Uterus (tissue), 4 donors: ENCODE results near the gene TMEM131L. TPM values are rescaled to one million over a fixed set of nuclear protein-coding genes. Genes with fewer than 3 reads are reported as not detected.
"Not testable (repeated sequence)": the region's sequence is repeated elsewhere in the genome, so short reads cannot be mapped to it uniquely, and the experiment has no call there.

Experiments
- DNase-seq, 2 donors: peaks; one replicate each; pipeline ENCODE4 v3.0.0-alpha.2; 2019 to 2020
- H3K27ac ChIP-seq, 2 donors: fragments of 200-600 bp; sonication (generic); 1 replicate in 1 of 2; 2 replicates in 1 of 2; pipeline ENCODE4 v1.5.1; 2016 to 2018
- H3K27me3 ChIP-seq, 2 donors: fragments of 200-600 bp; sonication (generic); one replicate each; pipeline ENCODE4 v1.5.1; 2018 to 2019; ENCODE audit warnings: control low read depth in 1 of 2
- H3K36me3 ChIP-seq, 2 donors: fragments of 200-600 bp; sonication (generic); one replicate each; pipeline ENCODE4 v1.5.1; 2019; ENCODE audit warnings: control low read depth in 1 of 2
- H3K4me1 ChIP-seq, 2 donors: fragments of 200-600 bp; sonication (generic); one replicate each; pipeline ENCODE4 v1.5.1; 2018 to 2019; ENCODE audit warnings: control low read depth in 1 of 2
- H3K4me3 ChIP-seq, 2 donors: fragments of 200-600 bp; sonication (generic); 1 replicate in 1 of 2; 2 replicates in 1 of 2; pipeline ENCODE4 v1.5.1; 2018 to 2019; ENCODE audit warnings: mild to moderate bottlenecking in 1 of 2
- H3K9me3 ChIP-seq, 2 donors: fragments of 200-600 bp; sonication (generic); one replicate each; pipeline ENCODE4 v1.5.1; 2019; ENCODE audit warnings: control low read depth in 1 of 2
- POLR2A ChIP-seq, 2 donors: fragments of 450-650 bp; IDR thresholded peaks; one replicate each; pipeline ENCODE4 v1.6.1; 2016; ENCODE audit warnings: antibody characterized with exemption in 2 of 2, mild to moderate bottlenecking in 1 of 2, moderate library complexity in 1 of 2
- intact Hi-C: fragments of 100-400 bp; cut with DNase I; formaldehyde crosslinking; loops from one replicate; pipeline ENCODE4 v1.15.1; 2023; ENCODE audit warnings: low total_unique reads
- total RNA-seq, 4 donors: library from RNA; depleted of rRNA in 3 of 4; stranded (reverse); fragments of >200 nt in 3 of 4; gene quantifications; one replicate each; pipeline versions ENCODE4 v1.1.0 to v1.2.4, GENCODE V29; 2014 to 2023
- TF ChIP-seq, protein P1 (sequence below), 4 experiments: fragments of 200-600 bp in 2 of 4; fragments of 450-650 bp in 2 of 4; sonication (generic) in 2 of 4; IDR thresholded peaks; one replicate each; pipeline ENCODE4 v1.5.1; 2016 to 2019; ENCODE audit warnings: antibody characterized with exemption in 4 of 4, mild to moderate bottlenecking in 2 of 4, moderate library complexity in 1 of 4
- donor health status: DM: yes; HTN: yes; CAD: no.

TMEM131L gene
- total RNA-seq, 4 donors from 2014 or later: 2.4 to 49.6 (median 18.0) TPM

DNA sequence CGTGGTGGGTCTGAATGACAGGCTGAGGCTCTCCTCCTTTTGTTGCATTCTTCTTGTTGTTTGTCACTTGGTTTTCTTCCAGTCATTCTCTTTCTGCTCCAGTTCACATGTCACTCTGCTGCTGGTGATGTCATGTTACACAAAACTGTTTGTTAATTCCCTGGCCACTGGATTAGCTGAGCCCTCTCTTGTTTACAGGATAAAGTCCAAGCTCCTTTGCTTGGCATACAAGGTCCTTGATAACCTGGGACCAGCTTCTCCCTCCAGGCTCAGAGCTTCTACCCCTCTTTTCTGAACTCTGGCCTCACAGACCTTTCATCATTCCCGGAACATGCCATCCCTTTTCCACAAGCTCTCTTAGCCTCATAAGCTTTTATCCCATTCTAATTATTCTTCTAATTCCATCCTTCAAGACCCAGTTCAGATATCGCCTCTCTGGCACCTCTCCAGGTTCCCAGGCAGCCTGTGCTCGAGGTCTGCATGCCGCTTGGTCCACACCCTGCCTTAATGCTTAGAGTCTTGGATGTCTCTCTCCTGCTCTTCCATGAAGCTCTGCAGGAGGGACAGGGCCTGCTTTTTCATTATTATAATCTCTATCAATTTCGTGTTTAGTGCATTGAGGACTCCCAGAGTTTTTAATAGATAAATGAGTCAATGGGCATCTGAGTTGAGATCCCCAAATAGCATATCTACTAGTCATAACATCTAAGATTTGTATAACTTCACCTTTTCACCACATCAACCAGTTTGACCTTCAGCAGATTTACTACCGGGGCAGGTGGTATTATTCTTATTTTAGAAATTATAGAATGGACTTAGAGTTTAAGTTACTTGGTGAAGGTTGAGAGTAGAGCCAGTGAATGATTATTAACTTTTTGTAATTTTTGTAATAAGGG lies 98.7 kb downstream of the TMEM131L start:
- Histone ChIP-seq H3K27me3 (no peaks in the 10 kb centered on the region), H3K4me1 (no peaks in the 10 kb centered on the region), H3K36me3 (no peaks in the 10 kb centered on the region), H3K27ac (no peak overlapping the region), H3K9me3 (no peaks in the 10 kb centered on the region), H3K4me3 (no peak overlapping the region)
- DNase-seq: no peak
- intact Hi-C loops: no loop called here
- TF ChIP-seq POLR2A (IDR thresholded peaks at IDR 0.05): no peak
- TF ChIP-seq, protein P1, sequence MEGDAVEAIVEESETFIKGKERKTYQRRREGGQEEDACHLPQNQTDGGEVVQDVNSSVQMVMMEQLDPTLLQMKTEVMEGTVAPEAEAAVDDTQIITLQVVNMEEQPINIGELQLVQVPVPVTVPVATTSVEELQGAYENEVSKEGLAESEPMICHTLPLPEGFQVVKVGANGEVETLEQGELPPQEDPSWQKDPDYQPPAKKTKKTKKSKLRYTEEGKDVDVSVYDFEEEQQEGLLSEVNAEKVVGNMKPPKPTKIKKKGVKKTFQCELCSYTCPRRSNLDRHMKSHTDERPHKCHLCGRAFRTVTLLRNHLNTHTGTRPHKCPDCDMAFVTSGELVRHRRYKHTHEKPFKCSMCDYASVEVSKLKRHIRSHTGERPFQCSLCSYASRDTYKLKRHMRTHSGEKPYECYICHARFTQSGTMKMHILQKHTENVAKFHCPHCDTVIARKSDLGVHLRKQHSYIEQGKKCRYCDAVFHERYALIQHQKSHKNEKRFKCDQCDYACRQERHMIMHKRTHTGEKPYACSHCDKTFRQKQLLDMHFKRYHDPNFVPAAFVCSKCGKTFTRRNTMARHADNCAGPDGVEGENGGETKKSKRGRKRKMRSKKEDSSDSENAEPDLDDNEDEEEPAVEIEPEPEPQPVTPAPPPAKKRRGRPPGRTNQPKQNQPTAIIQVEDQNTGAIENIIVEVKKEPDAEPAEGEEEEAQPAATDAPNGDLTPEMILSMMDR (IDR thresholded peaks at IDR 0.05): no peak

DNA sequence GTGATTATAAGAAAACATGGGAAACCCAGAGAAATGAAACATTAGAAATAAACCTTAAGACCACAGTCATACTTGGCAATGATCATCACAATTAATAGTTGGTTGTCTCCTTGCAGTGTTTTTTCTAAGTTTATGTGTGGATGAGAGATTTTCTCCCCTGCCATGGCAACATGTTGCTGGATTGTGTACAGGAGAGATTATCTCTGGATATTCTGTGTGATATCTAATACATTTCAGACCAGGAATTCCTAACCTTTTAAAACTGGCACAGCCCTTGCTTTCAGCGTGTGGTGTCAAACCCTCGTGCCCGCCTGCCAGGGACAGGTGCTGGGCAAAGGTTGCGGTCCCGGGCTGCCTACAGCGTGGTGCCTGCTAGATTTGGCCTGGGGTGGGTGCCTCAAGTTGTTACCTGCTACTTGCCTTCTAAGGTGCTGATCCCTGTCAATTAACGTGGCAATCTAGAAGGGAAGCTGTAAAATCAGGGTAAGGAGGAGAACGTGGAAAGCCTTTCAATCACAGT lies 100.5 kb downstream of the TMEM131L start:
- Histone ChIP-seq H3K36me3 (no peaks in the 10 kb centered on the region), H3K27ac (no peak overlapping the region), H3K4me1 (no peaks in the 10 kb centered on the region), H3K27me3 (no peaks in the 10 kb centered on the region), H3K9me3 (no peaks in the 10 kb centered on the region), H3K4me3 (no peak overlapping the region)
- intact Hi-C loops: no loop called here
- TF ChIP-seq POLR2A (IDR thresholded peaks at IDR 0.05): no peak
- TF ChIP-seq, protein P1 (IDR thresholded peaks at IDR 0.05): no peak
- DNase-seq: no peak

- intact Hi-C loops, H3K27me3 ChIP-seq, H3K27ac ChIP-seq, H3K36me3 ChIP-seq, H3K4me3 ChIP-seq, H3K4me1 ChIP-seq, DNase-seq, H3K9me3 ChIP-seq: not testable (repeated sequence)
These were observed 101.5 kb downstream of the TMEM131L start for GRCh38 chr4:153567660-153568059.

GRCh38 chr4:153570228-153570973 lies 104.2 kb downstream of the TMEM131L start:
- no peak overlapping the region for H3K27ac ChIP-seq
- no peak for DNase-seq
- H3K9me3 ChIP-seq: no peaks in the 10 kb centered on the region
- H3K36me3 ChIP-seq: no peaks in the 10 kb centered on the region
- TF ChIP-seq, protein P1 (IDR thresholded peaks at IDR 0.05): no peak
- no peak for TF ChIP-seq POLR2A (IDR thresholded peaks at IDR 0.05)
- intact Hi-C loops: loop anchor here (10.0 kb wide), 1 partner anchor 136 kb away; no protein-coding TSS in a partner anchor
- no peak overlapping the region for H3K4me3 ChIP-seq
- H3K27me3 ChIP-seq: no peaks in the 10 kb centered on the region
- no peaks in the 10 kb centered on the region for H3K4me1 ChIP-seq

GRCh38 chr4:153571006-153571545 lies 104.9 kb downstream of the TMEM131L start:
- Histone ChIP-seq H3K4me3 (no peak overlapping the region), H3K9me3 (no peaks in the 10 kb centered on the region), H3K27me3 (no peaks in the 10 kb centered on the region), H3K4me1 (no peaks in the 10 kb centered on the region), H3K36me3 (no peaks in the 10 kb centered on the region), H3K27ac (no peak overlapping the region)
- no peak for DNase-seq
- TF ChIP-seq POLR2A (IDR thresholded peaks at IDR 0.05): no peak
- TF ChIP-seq, protein P1 (IDR thresholded peaks at IDR 0.05): no peak
- intact Hi-C loops: loop anchor here (10.0 kb wide), 1 partner anchor 136 kb away; no protein-coding TSS in a partner anchor
